GM10847 (cell line): ENCODE results near the gene EGFL8.

Source experiments
- POLR2A ChIP-seq: IDR thresholded peaks from 2 replicates; pipeline ENCODE4 v1.6.1; 2011; ENCODE audit not compliant: insufficient read length; ENCODE audit errors: extremely low read depth

The EGFL8 gene

GRCh38 chr6:32215617-32216016, 51.2 kb downstream of the EGFL8 start:
- TF ChIP-seq POLR2A, result no peak

DNA sequence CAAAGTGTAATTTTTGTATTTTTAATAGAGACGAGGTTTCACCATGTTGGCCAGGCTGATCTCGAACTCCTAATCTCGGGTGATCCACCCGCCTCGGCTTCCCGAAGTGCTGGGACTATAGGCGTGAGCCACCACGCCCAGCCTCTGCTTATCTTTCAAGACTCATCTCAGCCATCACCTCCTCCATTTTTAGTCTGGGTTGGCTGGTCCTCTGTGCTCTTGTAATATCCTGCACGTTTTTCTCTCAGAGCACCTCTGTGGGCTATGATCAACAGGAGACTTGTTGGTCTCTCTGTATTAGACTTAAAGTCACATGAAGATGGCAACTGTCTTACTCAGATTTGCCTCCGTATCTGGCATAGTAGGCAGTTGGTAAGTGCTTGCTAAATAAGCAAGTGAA, 51.9 kb downstream of the EGFL8 start:
- TF ChIP-seq POLR2A, result no peak

GRCh38 chr6:32216998-32217397, 52.6 kb downstream of the EGFL8 start:
- no peak for TF ChIP-seq POLR2A
